22Rv1 (cell line): Measurements from ENCODE around the gene NPC1L1.

Experiments
- ZFX ChIP-seq: fragments of 450-650 bp; IDR thresholded peaks from 2 replicates; pipeline ENCODE4 v1.6.1; 2017; ENCODE audit warnings: antibody characterized with exemption, borderline replicate concordance
- TF ChIP-seq, protein P1 (sequence below): fragments of 450-650 bp; IDR thresholded peaks from 2 replicates; pipeline ENCODE4 v1.5.1; 2017; ENCODE audit warnings: mild to moderate bottlenecking

DNA sequence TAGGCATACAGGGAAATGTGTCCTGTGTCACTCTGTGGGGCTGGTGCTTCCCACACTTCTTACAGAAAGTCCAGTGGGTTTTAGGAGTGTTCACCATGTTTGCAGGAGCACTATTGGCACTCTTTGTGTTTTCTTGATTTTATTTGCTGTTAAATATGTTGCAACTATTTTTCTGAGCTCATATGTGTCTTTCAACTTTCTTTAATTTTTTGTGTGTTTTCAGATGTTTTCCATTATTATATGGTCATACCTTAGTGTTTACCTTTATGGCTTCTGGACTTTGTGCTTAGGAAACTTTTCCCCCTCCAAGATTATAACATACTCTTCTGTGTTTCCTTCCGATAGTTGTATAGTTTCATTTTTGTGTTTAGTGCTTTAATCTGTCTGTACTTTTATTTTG is 29.9 kb downstream of the NPC1L1 start:
- TF ChIP-seq, protein P1, sequence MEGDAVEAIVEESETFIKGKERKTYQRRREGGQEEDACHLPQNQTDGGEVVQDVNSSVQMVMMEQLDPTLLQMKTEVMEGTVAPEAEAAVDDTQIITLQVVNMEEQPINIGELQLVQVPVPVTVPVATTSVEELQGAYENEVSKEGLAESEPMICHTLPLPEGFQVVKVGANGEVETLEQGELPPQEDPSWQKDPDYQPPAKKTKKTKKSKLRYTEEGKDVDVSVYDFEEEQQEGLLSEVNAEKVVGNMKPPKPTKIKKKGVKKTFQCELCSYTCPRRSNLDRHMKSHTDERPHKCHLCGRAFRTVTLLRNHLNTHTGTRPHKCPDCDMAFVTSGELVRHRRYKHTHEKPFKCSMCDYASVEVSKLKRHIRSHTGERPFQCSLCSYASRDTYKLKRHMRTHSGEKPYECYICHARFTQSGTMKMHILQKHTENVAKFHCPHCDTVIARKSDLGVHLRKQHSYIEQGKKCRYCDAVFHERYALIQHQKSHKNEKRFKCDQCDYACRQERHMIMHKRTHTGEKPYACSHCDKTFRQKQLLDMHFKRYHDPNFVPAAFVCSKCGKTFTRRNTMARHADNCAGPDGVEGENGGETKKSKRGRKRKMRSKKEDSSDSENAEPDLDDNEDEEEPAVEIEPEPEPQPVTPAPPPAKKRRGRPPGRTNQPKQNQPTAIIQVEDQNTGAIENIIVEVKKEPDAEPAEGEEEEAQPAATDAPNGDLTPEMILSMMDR = no peak
- no peak for TF ChIP-seq ZFX
